OCI-LY3 (cell line): ENCODE results near the gene GNGT1.

Source experiments
- EZH2phosphoT487 ChIP-seq: fragments of 200-600 bp; shearing (Covaris generic); IDR thresholded peaks from 2 replicates; pipeline ENCODE4 v1.6.1; 2018; ENCODE audit warnings: antibody characterized with exemption, mixed run types, low read depth
- TF ChIP-seq, protein P1 (sequence below): fragments of 200-600, 300-600 bp; sonication (generic); IDR thresholded peaks from 2 replicates; pipeline ENCODE4 v1.5.1; 2014; ENCODE audit warnings: antibody characterized with exemption, low read length, low read depth

- TF ChIP-seq, protein P1, sequence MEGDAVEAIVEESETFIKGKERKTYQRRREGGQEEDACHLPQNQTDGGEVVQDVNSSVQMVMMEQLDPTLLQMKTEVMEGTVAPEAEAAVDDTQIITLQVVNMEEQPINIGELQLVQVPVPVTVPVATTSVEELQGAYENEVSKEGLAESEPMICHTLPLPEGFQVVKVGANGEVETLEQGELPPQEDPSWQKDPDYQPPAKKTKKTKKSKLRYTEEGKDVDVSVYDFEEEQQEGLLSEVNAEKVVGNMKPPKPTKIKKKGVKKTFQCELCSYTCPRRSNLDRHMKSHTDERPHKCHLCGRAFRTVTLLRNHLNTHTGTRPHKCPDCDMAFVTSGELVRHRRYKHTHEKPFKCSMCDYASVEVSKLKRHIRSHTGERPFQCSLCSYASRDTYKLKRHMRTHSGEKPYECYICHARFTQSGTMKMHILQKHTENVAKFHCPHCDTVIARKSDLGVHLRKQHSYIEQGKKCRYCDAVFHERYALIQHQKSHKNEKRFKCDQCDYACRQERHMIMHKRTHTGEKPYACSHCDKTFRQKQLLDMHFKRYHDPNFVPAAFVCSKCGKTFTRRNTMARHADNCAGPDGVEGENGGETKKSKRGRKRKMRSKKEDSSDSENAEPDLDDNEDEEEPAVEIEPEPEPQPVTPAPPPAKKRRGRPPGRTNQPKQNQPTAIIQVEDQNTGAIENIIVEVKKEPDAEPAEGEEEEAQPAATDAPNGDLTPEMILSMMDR: no peak
- no peak for TF ChIP-seq EZH2phosphoT487
Observed at GRCh38 chr7:93957767-93958166, 51.4 kb downstream of the GNGT1 start.
